H9 (cell line): ENCODE measurements around the gene AGXT. TPM values are rescaled to one million over a fixed set of nuclear protein-coding genes. Genes with fewer than 3 reads are reported as not detected.

Experiments used
- DNase-seq: peaks from one replicate; pipeline ENCODE4 v3.0.0-alpha.2; 2017
- H2AFZ ChIP-seq: one replicate; pipeline ENCODE4 v1.6.1; 2013; ENCODE audit warnings: mild to moderate bottlenecking, low read length, control low read depth, moderate library complexity
- H2AK5ac ChIP-seq: 2 replicates; pipeline ENCODE4 v1.6.1; 2013; ENCODE audit warnings: low read length, control low read depth, mixed read lengths; ENCODE audit not compliant: insufficient read length
- H2BK120ac ChIP-seq: one replicate; pipeline ENCODE4 v1.6.1; 2013; ENCODE audit warnings: low read depth, mild to moderate bottlenecking, low read length, control low read depth, inconsistent platforms; ENCODE audit not compliant: poor library complexity, severe bottlenecking
- H2BK12ac ChIP-seq: 2 replicates; pipeline ENCODE4 v1.6.1; 2013; ENCODE audit warnings: low read length, control low read depth, mixed read lengths, low read depth; ENCODE audit not compliant: insufficient read length
- H2BK15ac ChIP-seq: 2 replicates; pipeline ENCODE4 v1.6.1; 2013; ENCODE audit warnings: low read depth, low read length, control low read depth
- H2BK20ac ChIP-seq: one replicate; pipeline ENCODE4 v1.6.1; 2013; ENCODE audit warnings: low read depth, mild to moderate bottlenecking, low read length, control low read depth, inconsistent platforms; ENCODE audit not compliant: poor library complexity, severe bottlenecking
- H2BK5ac ChIP-seq: 2 replicates; pipeline ENCODE4 v1.6.1; 2013; ENCODE audit warnings: low read length, control low read depth, mixed read lengths; ENCODE audit not compliant: insufficient read length
- H3K14ac ChIP-seq: 2 replicates; pipeline ENCODE4 v1.6.1; 2013; ENCODE audit warnings: low read length, control low read depth; ENCODE audit not compliant: insufficient read depth
- H3K18ac ChIP-seq: 2 replicates; pipeline ENCODE4 v1.6.1; 2013; ENCODE audit warnings: low read depth, mild to moderate bottlenecking, mixed read lengths, low read length, control low read depth; ENCODE audit not compliant: insufficient read length
- H3K23ac ChIP-seq: 2 replicates; pipeline ENCODE4 v1.6.1; 2013; ENCODE audit warnings: low read length, control low read depth, mixed read lengths, low read depth; ENCODE audit not compliant: insufficient read length
- H3K23me2 ChIP-seq: 2 replicates; pipeline ENCODE4 v1.6.1; 2013; ENCODE audit warnings: low read depth, mild to moderate bottlenecking, mixed read lengths, low read length, control low read depth; ENCODE audit not compliant: insufficient read length, poor library complexity, severe bottlenecking
- H3K27ac ChIP-seq: 2 replicates; pipeline ENCODE4 v1.5.1; 2013; ENCODE audit warnings: low read length, control low read depth, mixed read lengths, low read depth; ENCODE audit not compliant: insufficient read length
- H3K27me3 ChIP-seq: 2 replicates; pipeline ENCODE4 v1.6.1; 2013; ENCODE audit warnings: low read length, control low read depth, inconsistent platforms; ENCODE audit not compliant: insufficient read depth
- H3K4ac ChIP-seq: 2 replicates; pipeline ENCODE4 v1.6.1; 2013; ENCODE audit warnings: low read depth, mild to moderate bottlenecking, control low read depth, inconsistent platforms, low read length, moderate library complexity
- H3K4me1 ChIP-seq: 2 replicates; pipeline ENCODE4 v1.6.1; 2013; ENCODE audit warnings: low read length, control low read depth, inconsistent platforms; ENCODE audit not compliant: insufficient read depth
- H3K4me2 ChIP-seq: 2 replicates; pipeline ENCODE4 v1.6.1; 2013; ENCODE audit warnings: low read length, control low read depth, mixed read lengths; ENCODE audit not compliant: insufficient read length, insufficient read depth
- H3K56ac ChIP-seq: 2 replicates; pipeline ENCODE4 v1.6.1; 2013; ENCODE audit warnings: low read depth, mild to moderate bottlenecking, mixed read lengths, low read length, control low read depth; ENCODE audit not compliant: insufficient read length
- H3K79me1 ChIP-seq: 2 replicates; pipeline ENCODE4 v1.6.1; 2013; ENCODE audit warnings: low read depth, mild to moderate bottlenecking, moderate library complexity, low read length, control low read depth, inconsistent platforms; ENCODE audit not compliant: insufficient read depth, poor library complexity, severe bottlenecking
- H3K79me2 ChIP-seq: 2 replicates; pipeline ENCODE4 v1.6.1; 2013; ENCODE audit warnings: low read length, control low read depth, inconsistent platforms; ENCODE audit not compliant: insufficient read depth
- H3K9ac ChIP-seq: 2 replicates; pipeline ENCODE4 v1.6.1; 2013; ENCODE audit warnings: low read length, control low read depth, mixed read lengths; ENCODE audit not compliant: insufficient read length; ENCODE audit errors: extremely low read depth
- H3K9me3 ChIP-seq: one replicate; pipeline ENCODE4 v1.6.1; 2013; ENCODE audit warnings: low read depth, low read length, inconsistent platforms; ENCODE audit not compliant: control insufficient read depth
- H3T11ph ChIP-seq: one replicate; pipeline ENCODE4 v1.6.1; 2013; ENCODE audit warnings: mild to moderate bottlenecking, low read length, control low read depth, inconsistent platforms
- H4K20me1 ChIP-seq: one replicate; pipeline ENCODE4 v1.6.1; 2013; ENCODE audit not compliant: control insufficient read depth, insufficient read length, insufficient read depth
- H4K5ac ChIP-seq: 2 replicates; pipeline ENCODE4 v1.6.1; 2013; ENCODE audit warnings: low read depth, mild to moderate bottlenecking, mixed read lengths, low read length, control low read depth; ENCODE audit not compliant: insufficient read length
- H4K8ac ChIP-seq: replicated peaks from 2 replicates; pipeline ENCODE4 v1.6.1; 2013; ENCODE audit warnings: low read length, control low read depth, mixed read lengths, low read depth; ENCODE audit not compliant: insufficient read length
- H4K91ac ChIP-seq: 2 replicates; pipeline ENCODE4 v1.6.1; 2013; ENCODE audit warnings: low read depth, mild to moderate bottlenecking, moderate library complexity, mixed read lengths, low read length, control low read depth; ENCODE audit not compliant: insufficient read length
- H3K27ac Mint-ChIP-seq, 3 experiments: 2 replicates in 2 of 3; 3 replicates in 1 of 3; pipeline ENCODE4 v1.8.0; 2020 to 2021; ENCODE audit warnings: mixed read lengths in 3 of 3, mild to moderate bottlenecking in 1 of 3, moderate library complexity in 1 of 3
- H3K27me3 Mint-ChIP-seq: 2 replicates; pipeline ENCODE4 v1.8.0; 2021; ENCODE audit warnings: low read depth, mild to moderate bottlenecking, moderate library complexity, mixed read lengths
- H3K36me3 Mint-ChIP-seq, 3 experiments: 2 replicates in 2 of 3; 3 replicates in 1 of 3; pipeline ENCODE4 v1.8.0; 2020 to 2021; ENCODE audit warnings: low read depth in 3 of 3, mixed read lengths in 3 of 3; ENCODE audit not compliant: insufficient read depth in 1 of 3
- H3K4me1 Mint-ChIP-seq, 2 experiments: 2 replicates each; pipeline ENCODE4 v1.8.0; 2020; ENCODE audit warnings: mixed read lengths in 2 of 2
- H3K4me3 Mint-ChIP-seq, 2 experiments: 2 replicates in 1 of 2; 3 replicates in 1 of 2; pipeline ENCODE4 v1.8.0; 2020 to 2021; ENCODE audit warnings: mild to moderate bottlenecking in 2 of 2, mixed read lengths in 2 of 2, moderate library complexity in 1 of 2
- H3K9me3 Mint-ChIP-seq, 2 experiments: 2 replicates in 1 of 2; 3 replicates in 1 of 2; pipeline ENCODE4 v1.8.0; 2020; ENCODE audit warnings: mild to moderate bottlenecking in 2 of 2, mixed read lengths in 2 of 2, moderate library complexity in 1 of 2
- CTCF ChIP-seq: fragments of 200-600 bp; sonication (generic); conservative IDR thresholded peaks from 3 replicates; pipeline ENCODE4 v1.8.0; 2021; ENCODE audit warnings: antibody characterized with exemption, mild to moderate bottlenecking
- WGBS: extraction: QIAGEN DNeasy Blood & Tissue Kit; methylation state at CpG from one replicate; pipeline ENCODE4 v1.1.7; 2013; ENCODE audit warnings: missing lambda C conversion rate, low lambda C conversion rate, mixed read lengths; ENCODE audit not compliant: insufficient read length; ENCODE audit errors: extremely low coverage; 5-methylcytosine and 5-hydroxymethylcytosine counted together
- total RNA-seq: library from RNA; stranded (reverse); gene quantifications from 2 replicates; pipeline ENCODE4 v1.2.1, GENCODE V29; 2021

The AGXT gene
- total RNA-seq, 1 experiment from 2014 or later: not detected

- Histone ChIP-seq H2AK5ac (no peak within 1 kb of the TSS), H2BK15ac (no peak within 1 kb of the TSS), H3K27ac (no peak within 1 kb of the TSS), H2BK12ac (no peak within 1 kb of the TSS), H4K91ac (no peak within 1 kb of the TSS), H3K4ac (no peak within 1 kb of the TSS), H3K14ac (no peak within 1 kb of the TSS; the same call in 1 of the 2 replicates), H2BK5ac (no peak within 1 kb of the TSS), H3K4me2 (no peak within 1 kb of the TSS), H3K18ac (no peak within 1 kb of the TSS), H2BK120ac (no peak within 1 kb of the TSS), H2AFZ (no peak within 1 kb of the TSS), H4K5ac (no peak within 1 kb of the TSS), H3K56ac (no peak within 1 kb of the TSS), H3K23me2 (no peaks in the 10 kb centered on the region), H3K79me2 (no peaks in the 10 kb centered on the region), H4K20me1 (no peaks in the 10 kb centered on the region), H3K9me3 (no peaks in the 10 kb centered on the region), H3T11ph (no peak within 1 kb of the TSS), H3K27me3 (no peaks in the 10 kb centered on the region), H4K8ac (no peak within 1 kb of the TSS), H3K23ac (no peak within 1 kb of the TSS), H3K9ac (no peak within 1 kb of the TSS), H2BK20ac (no peak within 1 kb of the TSS), H3K4me1 (no peaks in the 10 kb centered on the region), H3K79me1 (no peaks in the 10 kb centered on the region)
- Mint-ChIP-seq H3K4me3 (no peak within 1 kb of the TSS), H3K9me3 (peaks cover 3 to 4% of the 10 kb centered on the region in 2 experiments; a peak in 3 of 5 replicates), H3K36me3 (peaks cover 0 to 3% (median 2%) of the 10 kb centered on the region in 3 experiments; a peak in 2 of 7 replicates), H3K27ac (no peak within 1 kb of the TSS), H3K4me1 (peaks cover 9 to 19% of the 10 kb centered on the region in 2 experiments), H3K27me3 (peaks cover 2% of the 10 kb centered on the region; the same call in 1 of the 2 replicates)
- no peak for DNase-seq
- no CpG with 5 or more reads among the region's 24 CpGs for WGBS
- TF ChIP-seq CTCF: no peak
These were observed 27.2 kb downstream of the AGXT start, which contains the start of gene MAB21L4 for GRCh38 chr2:240895656-240896388. Gene MAB21L4, minus strand, starts transcription at chr2:240896156. Its CDS starts 159 bp downstream, at chr2:240895997.
